Amygdala (tissue), 56 donors: ENCODE results near the gene EFCAB10.
"Not testable (repeated sequence)": the region's sequence is repeated elsewhere in the genome, so short reads cannot be mapped to it uniquely, and the experiment has no call there.

ENCODE experiments used
- DNase-seq, 56 donors: peaks; one replicate each; lab custom pipeline; 2025; lab: John Stamatoyannopoulos, UW

EFCAB10 gene

DNA sequence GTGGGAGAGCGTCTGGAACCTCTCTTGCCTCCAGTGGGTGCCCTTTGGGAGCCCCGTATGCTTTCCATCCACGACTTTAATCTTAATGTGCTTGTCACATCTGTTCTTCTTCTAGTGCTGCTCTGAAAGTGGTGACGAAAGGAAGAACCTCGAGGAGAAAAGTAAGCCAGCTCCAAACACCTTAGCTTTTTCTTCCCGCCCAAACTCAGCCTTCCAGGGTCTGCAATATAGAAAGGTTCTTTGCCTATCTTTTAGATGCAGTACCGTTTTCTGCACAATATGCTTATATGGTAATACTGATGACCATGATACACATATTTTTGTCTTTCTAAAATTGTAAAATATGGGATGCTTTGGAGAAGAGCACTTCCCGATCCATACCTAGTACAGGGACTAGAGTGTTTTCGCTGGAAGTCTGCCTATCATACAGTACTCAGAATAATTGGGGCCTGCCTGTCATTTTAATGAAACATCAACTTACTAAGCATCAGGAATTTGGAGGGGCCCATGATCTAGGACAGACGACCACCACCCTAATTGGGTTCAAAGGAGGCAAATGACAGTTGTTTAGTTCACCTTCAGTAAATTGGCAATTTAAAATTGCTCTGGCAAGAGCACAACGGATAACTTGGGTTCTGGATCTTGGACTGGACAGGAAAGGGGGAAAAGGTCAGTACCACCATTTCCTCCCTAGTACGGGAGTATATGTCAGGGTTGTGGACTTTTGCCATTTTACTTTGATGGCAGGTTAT is 48.4 kb downstream of the EFCAB10 start:
- DNase-seq, result no peak

DNA sequence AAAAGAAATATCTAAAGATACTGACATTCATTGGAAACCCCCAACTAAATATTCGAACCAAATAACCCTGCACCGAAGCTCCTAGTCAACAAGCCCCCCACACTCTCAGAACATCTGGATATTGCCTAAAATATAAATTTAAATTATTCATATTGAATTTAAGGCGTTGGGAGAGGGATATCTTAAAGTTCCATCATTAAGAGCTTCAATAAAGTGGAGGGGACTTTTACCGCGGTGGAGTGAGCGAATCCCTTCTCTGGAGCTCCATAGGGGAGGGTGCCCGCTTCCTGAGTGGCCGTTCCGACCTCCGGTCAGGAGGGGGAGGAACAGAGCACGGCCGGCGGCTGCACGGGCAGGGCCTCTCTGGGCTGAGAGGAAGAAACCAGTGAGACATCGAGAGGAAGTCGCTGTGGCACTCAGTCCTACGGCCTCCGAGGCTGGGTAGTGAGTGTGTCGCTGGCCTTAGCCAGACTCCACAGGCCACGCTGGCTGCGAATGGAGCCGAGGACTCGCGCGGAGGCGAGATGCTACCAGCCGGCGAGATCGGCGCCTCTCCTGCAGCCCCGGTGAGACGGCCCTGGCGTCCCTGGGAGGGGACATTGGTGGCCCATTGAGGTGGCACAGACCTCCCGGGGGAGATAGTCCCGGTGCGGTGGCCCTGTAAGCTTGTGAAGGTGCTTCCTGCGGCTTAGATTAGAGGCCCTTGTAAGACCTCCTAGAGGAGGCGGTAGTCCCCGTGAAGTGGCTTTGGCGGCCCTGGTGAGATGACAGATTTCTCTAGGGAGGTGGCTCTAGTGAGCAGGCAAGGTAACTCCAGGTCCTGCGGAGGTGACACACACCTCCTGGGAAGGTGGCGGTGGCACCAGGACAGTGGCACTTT is 49.3 kb downstream of the EFCAB10 start, which contains the start of gene RINT1:
RINT1 (plus strand) TSS at position 410 of the 880 bp plus-strand sequence; CDS start at position 525, 115 bp downstream.
- DNase-seq, result peak; percentile 17 to 93 (median 82)

DNA sequence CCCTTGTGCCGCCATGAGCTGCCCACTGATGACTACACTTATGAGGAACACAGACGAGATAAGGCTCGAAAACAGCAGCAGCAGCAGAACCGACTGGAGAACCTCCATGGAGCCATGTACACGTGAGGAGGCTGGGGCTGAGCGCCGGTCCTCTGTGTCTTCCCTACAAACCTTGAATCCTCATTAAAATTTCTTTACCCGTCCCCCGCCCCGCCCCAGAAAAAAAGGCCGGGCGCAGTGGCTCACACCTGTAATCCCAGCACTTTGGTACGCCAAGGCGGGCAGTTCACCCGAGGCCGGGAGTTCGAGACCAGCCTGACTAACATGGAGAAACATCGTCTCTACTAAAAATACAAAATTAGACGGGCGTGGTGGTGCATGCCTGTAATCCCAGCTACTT is 50.7 kb downstream of the EFCAB10 start:
- no peak for DNase-seq

DNA sequence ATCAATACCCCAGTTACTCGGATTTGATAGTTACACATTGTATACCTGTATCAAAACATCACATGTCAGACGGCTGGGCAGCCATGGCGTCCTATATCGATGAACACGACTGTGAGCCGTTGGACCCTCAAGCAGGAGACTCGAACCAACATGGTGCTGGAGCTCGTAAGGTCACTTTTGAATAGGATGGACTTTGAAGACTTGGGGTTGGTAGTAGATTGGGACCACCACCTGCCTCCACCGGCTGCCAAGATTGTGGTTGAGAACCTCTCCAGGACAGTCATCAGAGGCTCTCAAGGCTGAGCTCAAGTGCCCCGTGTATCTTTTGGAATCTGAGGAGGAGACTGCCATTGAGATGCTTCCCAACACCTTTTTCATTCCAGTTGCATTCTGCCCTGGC is 51.2 kb downstream of the EFCAB10 start:
- DNase-seq, result no peak

- not testable (repeated sequence) for DNase-seq
These were observed 53.6 kb downstream of the EFCAB10 start for GRCh38 chr7:105527737-105528136.

- DNase-seq, result no peak
These were observed 56.5 kb downstream of the EFCAB10 start for GRCh38 chr7:105524840-105525239.

- not testable (repeated sequence) for DNase-seq
These were observed 56.9 kb downstream of the EFCAB10 start for GRCh38 chr7:105524423-105524822.

- peak; percentile 13 to 93 (median 78) for DNase-seq
These were observed 59.4 kb downstream of the EFCAB10 start, which contains the start of gene PUS7 for GRCh38 chr7:105521717-105522463. Gene PUS7 (minus strand): TSS chr7:105522271. CDS start chr7:105508512, 13,759 bp downstream.

- DNase-seq, result peak in 47 of 56 donors; percentile 4 to 68 (median 40)
These were observed 60.1 kb downstream of the EFCAB10 start for GRCh38 chr7:105521027-105521716.

DNA sequence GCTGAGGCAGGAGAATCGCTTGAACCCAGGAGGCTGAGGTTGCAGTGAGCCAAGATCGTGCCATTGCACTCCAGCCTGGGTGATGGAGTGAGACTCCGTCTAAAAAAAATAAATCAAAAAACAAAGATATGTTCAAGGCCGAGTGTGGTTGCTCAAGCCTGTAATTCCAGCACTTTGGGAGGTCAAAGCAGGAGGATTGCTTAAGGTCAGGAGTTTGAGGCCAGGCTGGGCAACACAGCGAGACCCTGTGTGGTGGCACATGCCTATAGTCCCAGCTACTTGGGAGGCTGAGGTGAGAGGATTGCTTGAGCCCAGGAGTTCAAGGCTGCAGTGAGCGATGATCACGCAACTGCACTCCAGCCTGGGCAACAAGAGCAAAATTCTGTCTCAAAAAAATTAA is 60.7 kb downstream of the EFCAB10 start:
- DNase-seq, result not testable (repeated sequence)

DNA sequence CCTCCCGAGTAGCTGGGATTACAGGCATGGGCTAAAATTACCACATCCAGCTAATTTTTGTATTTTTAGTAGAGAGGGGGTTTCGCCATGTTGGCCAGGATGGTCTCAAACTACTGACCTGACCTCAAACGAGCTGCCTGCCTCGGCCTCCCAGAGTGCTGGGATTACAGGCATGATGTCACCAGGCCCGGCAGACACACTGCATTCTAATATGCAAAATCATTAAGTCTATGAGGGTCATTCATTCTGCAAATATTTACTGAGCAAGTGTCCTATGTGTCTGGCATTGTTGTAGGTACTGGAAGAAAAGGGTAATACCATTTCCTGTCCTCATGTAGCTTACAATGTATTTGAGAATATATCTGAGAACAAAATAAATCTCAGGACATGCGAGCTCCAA is 61.9 kb downstream of the EFCAB10 start:
- no peak for DNase-seq

DNA sequence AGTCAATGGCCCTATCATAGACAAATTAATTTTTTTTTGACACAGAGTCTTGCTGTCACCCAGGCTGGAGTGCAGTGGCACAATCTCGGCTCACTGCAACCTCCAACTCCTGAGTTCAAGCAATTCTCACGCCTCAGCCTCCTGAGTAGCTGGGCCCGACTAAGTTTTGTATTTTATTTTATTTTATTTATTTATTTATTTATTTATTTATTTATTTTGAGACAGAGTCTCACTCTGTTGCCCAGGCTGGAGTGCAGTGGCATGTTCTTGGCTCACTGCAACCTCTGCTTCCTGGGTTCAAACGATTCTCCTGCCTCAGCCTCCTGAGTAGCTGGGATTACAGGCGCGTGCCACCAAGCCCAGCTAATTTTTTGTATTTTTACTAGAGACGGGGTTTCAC is 65.7 kb downstream of the EFCAB10 start:
- DNase-seq, result not testable (repeated sequence)
